Activated T-cell treated with anti-CD3 and anti-CD28 coated beads, Interleukin-2, amount 50 U/mL, for 72 hours (primary cell): ENCODE measurements around the gene APMAP. TPM values are rescaled to one million over a fixed set of nuclear protein-coding genes. Genes with fewer than 3 reads are reported as not detected.
A peak's percentile ranks its signal among the peaks of the same experiment; 100 is the strongest.
"Not testable (repeated sequence)": the region's sequence is repeated elsewhere in the genome, so short reads cannot be mapped to it uniquely, and the experiment has no call there.

Source experiments
- ATAC-seq, 2 donors: fragments of 150-1000 bp; cut with Tn5 transposase; replicated peaks in 1 of 2; 2 replicates each; pipeline ENCODE4 v1.10.0; 2021; ENCODE audit warnings: moderate library complexity in 2 of 2, mild to moderate bottlenecking in 1 of 2
- DNase-seq, 2 donors: peaks; one replicate each; pipeline ENCODE4 v3.0.0; 2021 to 2022; ENCODE audit warnings: mixed read lengths in 1 of 2
- H3K27ac Mint-ChIP-seq: one replicate; pipeline ENCODE4 v1.8.0; 2022; ENCODE audit warnings: mild to moderate bottlenecking, moderate library complexity, mixed read lengths
- H3K27me3 Mint-ChIP-seq: one replicate; pipeline ENCODE4 v1.8.0; 2022; ENCODE audit warnings: low read depth, mixed read lengths
- H3K36me3 Mint-ChIP-seq, 2 donors: one replicate each; pipeline ENCODE4 v1.8.0; 2022; ENCODE audit warnings: mixed read lengths in 2 of 2, mild to moderate bottlenecking in 1 of 2; ENCODE audit not compliant: insufficient read depth in 2 of 2
- H3K4me1 Mint-ChIP-seq: one replicate; pipeline ENCODE4 v1.8.0; 2022; ENCODE audit warnings: low read depth, mixed read lengths
- H3K4me3 Mint-ChIP-seq, 2 donors: one replicate each; pipeline ENCODE4 v1.8.0; 2022; ENCODE audit warnings: mild to moderate bottlenecking in 2 of 2, mixed read lengths in 2 of 2, moderate library complexity in 2 of 2
- H3K9me3 Mint-ChIP-seq, 2 donors: one replicate each; pipeline ENCODE4 v1.8.0; 2022; ENCODE audit warnings: mixed read lengths in 2 of 2
- total RNA-seq, 2 donors: library from RNA; stranded (reverse); gene quantifications; one replicate each; pipeline ENCODE4 v1.2.3, GENCODE V29; 2022

APMAP gene
- total RNA-seq, 2 donors from 2014 or later: 65.2 to 70.2 TPM

GRCh38 chr20:24929867-24930723, 62.5 kb downstream of the APMAP start:
- peak overlapping the region; percentile 58 for H3K27ac Mint-ChIP-seq
- peaks cover 37% of the 10 kb centered on the region for H3K4me1 Mint-ChIP-seq
- not testable (repeated sequence) for H3K27me3 Mint-ChIP-seq, H3K9me3 Mint-ChIP-seq, H3K36me3 Mint-ChIP-seq
- ATAC-seq (peak in 1 of 2 donors; percentile 49), DNase-seq (peak in 1 of 2 donors; percentile 31)
- peak overlapping the region; percentile 36 to 38 for H3K4me3 Mint-ChIP-seq

- ATAC-seq, H3K4me3 Mint-ChIP-seq, H3K36me3 Mint-ChIP-seq, DNase-seq, H3K27me3 Mint-ChIP-seq, H3K9me3 Mint-ChIP-seq, H3K27ac Mint-ChIP-seq: not testable (repeated sequence)
- peaks cover 37% of the 10 kb centered on the region for H3K4me1 Mint-ChIP-seq
Measured at GRCh38 chr20:24929259-24929658, 63.3 kb downstream of the APMAP start.

GRCh38 chr20:24920706-24921105, 71.8 kb downstream of the APMAP start:
- not testable (repeated sequence) for DNase-seq, H3K36me3 Mint-ChIP-seq, H3K4me3 Mint-ChIP-seq, H3K27me3 Mint-ChIP-seq, H3K9me3 Mint-ChIP-seq, H3K27ac Mint-ChIP-seq, ATAC-seq
- H3K4me1 Mint-ChIP-seq: peaks cover 15% of the 10 kb centered on the region

- H3K36me3 Mint-ChIP-seq, DNase-seq, H3K4me3 Mint-ChIP-seq, ATAC-seq, H3K9me3 Mint-ChIP-seq, H3K27ac Mint-ChIP-seq, H3K27me3 Mint-ChIP-seq: not testable (repeated sequence)
- H3K4me1 Mint-ChIP-seq: peaks cover 15% of the 10 kb centered on the region
Measured at GRCh38 chr20:24919665-24920064, 72.9 kb downstream of the APMAP start.

GRCh38 chr20:24918579-24919566, 73.7 kb downstream of the APMAP start:
- no peak for DNase-seq
- no peak for ATAC-seq
- peaks cover 3% of the 10 kb centered on the region in 2 donors for H3K36me3 Mint-ChIP-seq
- no peak overlapping the region for H3K27ac Mint-ChIP-seq
- H3K4me1 Mint-ChIP-seq: peaks cover 15% of the 10 kb centered on the region
- peak overlapping the region; percentile 28 to 49 for H3K4me3 Mint-ChIP-seq
- H3K27me3 Mint-ChIP-seq: peaks cover 5% of the 10 kb centered on the region
- no peaks in the 10 kb centered on the region for H3K9me3 Mint-ChIP-seq

GRCh38 chr20:24917797-24918578, 74.6 kb downstream of the APMAP start:
- DNase-seq (peak; percentile 44 to 59), ATAC-seq (peak; percentile 75 to 83)
- Mint-ChIP-seq H3K9me3 (no peaks in the 10 kb centered on the region), H3K27ac (no peak overlapping the region), H3K36me3 (peaks cover 3% of the 10 kb centered on the region in 2 donors), H3K4me3 (peak overlapping the region; percentile 28 to 49), H3K4me1 (peaks cover 15% of the 10 kb centered on the region), H3K27me3 (peaks cover 5% of the 10 kb centered on the region)

GRCh38 chr20:24917056-24917455, 75.5 kb downstream of the APMAP start:
- Mint-ChIP-seq H3K36me3 (peaks cover 3% of the 10 kb centered on the region in 2 donors), H3K27me3 (peaks cover 5% of the 10 kb centered on the region), H3K27ac (no peak overlapping the region)

GRCh38 chr20:24916412-24916811, 76.1 kb downstream of the APMAP start:
- H3K9me3 Mint-ChIP-seq: no peaks in the 10 kb centered on the region
- H3K4me3 Mint-ChIP-seq: no peak overlapping the region
- H3K36me3 Mint-ChIP-seq: peaks cover 2% of the 10 kb centered on the region in 2 donors
- peaks cover 5% of the 10 kb centered on the region for H3K27me3 Mint-ChIP-seq
- DNase-seq: no peak
- H3K27ac Mint-ChIP-seq: no peak overlapping the region
- H3K4me1 Mint-ChIP-seq: peaks cover 15% of the 10 kb centered on the region
- ATAC-seq: no peak

More at GRCh38 chr20:24917056-24917455, 75.5 kb downstream of the APMAP start:
- no peak for DNase-seq
- no peak overlapping the region for H3K4me3 Mint-ChIP-seq
- H3K9me3 Mint-ChIP-seq: no peaks in the 10 kb centered on the region
- no peak for ATAC-seq
- H3K4me1 Mint-ChIP-seq: peaks cover 15% of the 10 kb centered on the region

- Mint-ChIP-seq H3K36me3 (no peaks in the 10 kb centered on the region), H3K27ac (no peak overlapping the region), H3K4me3 (no peak overlapping the region), H3K27me3 (peaks cover 5% of the 10 kb centered on the region), H3K9me3 (no peaks in the 10 kb centered on the region), H3K4me1 (peaks cover 15% of the 10 kb centered on the region)
- ATAC-seq (no peak), DNase-seq (no peak)
Measured at GRCh38 chr20:24915892-24916291, 76.7 kb downstream of the APMAP start.

- Mint-ChIP-seq H3K4me3 (no peak overlapping the region), H3K4me1 (peaks cover 15% of the 10 kb centered on the region), H3K36me3 (no peaks in the 10 kb centered on the region), H3K27ac (no peak overlapping the region), H3K27me3 (peaks cover 5% of the 10 kb centered on the region), H3K9me3 (no peaks in the 10 kb centered on the region)
- no peak for DNase-seq
- no peak for ATAC-seq
Measured at GRCh38 chr20:24915440-24915839, 77.1 kb downstream of the APMAP start.

- no peak for ATAC-seq
- Mint-ChIP-seq H3K4me1 (peaks cover 9% of the 10 kb centered on the region), H3K9me3 (no peaks in the 10 kb centered on the region), H3K4me3 (no peak overlapping the region), H3K36me3 (no peaks in the 10 kb centered on the region), H3K27ac (no peak overlapping the region), H3K27me3 (peaks cover 3% of the 10 kb centered on the region)
- no peak for DNase-seq
Measured at GRCh38 chr20:24914388-24915241, 77.9 kb downstream of the APMAP start.
